22Rv1 (cell line): ENCODE data around the gene RHBDF1.

ENCODE experiments used
- H3K27ac ChIP-seq: fragments of 450-650 bp; 2 replicates; pipeline ENCODE4 v1.5.1; 2017
- ZFX ChIP-seq: fragments of 450-650 bp; IDR thresholded peaks from 2 replicates; pipeline ENCODE4 v1.6.1; 2017; ENCODE audit warnings: antibody characterized with exemption, borderline replicate concordance
- TF ChIP-seq, protein P1 (sequence below): fragments of 450-650 bp; IDR thresholded peaks from 2 replicates; pipeline ENCODE4 v1.5.1; 2017; ENCODE audit warnings: mild to moderate bottlenecking

RHBDF1 gene

DNA sequence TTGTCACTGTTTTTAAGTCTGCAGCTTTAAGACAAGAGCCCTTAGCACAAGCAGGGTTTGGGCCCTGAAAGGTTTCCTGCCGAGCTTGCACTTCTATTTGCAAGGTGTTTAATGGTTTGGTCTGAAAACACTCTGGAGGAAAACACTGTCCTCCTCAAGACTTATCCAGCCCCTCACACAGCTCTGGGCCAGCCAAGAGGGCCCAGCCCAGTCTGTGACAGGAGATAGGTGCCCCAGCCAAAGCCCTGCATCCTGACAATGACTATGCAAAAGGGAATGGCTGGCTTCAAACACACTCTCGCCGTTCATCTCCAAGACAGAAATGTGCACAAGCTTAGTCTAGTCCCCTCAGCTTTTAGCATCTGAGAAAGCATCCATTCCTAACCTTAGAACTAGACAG, 32.5 kb upstream of the RHBDF1 start:
- no peak overlapping the region for H3K27ac ChIP-seq
- no peak for TF ChIP-seq ZFX
- TF ChIP-seq, protein P1, sequence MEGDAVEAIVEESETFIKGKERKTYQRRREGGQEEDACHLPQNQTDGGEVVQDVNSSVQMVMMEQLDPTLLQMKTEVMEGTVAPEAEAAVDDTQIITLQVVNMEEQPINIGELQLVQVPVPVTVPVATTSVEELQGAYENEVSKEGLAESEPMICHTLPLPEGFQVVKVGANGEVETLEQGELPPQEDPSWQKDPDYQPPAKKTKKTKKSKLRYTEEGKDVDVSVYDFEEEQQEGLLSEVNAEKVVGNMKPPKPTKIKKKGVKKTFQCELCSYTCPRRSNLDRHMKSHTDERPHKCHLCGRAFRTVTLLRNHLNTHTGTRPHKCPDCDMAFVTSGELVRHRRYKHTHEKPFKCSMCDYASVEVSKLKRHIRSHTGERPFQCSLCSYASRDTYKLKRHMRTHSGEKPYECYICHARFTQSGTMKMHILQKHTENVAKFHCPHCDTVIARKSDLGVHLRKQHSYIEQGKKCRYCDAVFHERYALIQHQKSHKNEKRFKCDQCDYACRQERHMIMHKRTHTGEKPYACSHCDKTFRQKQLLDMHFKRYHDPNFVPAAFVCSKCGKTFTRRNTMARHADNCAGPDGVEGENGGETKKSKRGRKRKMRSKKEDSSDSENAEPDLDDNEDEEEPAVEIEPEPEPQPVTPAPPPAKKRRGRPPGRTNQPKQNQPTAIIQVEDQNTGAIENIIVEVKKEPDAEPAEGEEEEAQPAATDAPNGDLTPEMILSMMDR: no peak

DNA sequence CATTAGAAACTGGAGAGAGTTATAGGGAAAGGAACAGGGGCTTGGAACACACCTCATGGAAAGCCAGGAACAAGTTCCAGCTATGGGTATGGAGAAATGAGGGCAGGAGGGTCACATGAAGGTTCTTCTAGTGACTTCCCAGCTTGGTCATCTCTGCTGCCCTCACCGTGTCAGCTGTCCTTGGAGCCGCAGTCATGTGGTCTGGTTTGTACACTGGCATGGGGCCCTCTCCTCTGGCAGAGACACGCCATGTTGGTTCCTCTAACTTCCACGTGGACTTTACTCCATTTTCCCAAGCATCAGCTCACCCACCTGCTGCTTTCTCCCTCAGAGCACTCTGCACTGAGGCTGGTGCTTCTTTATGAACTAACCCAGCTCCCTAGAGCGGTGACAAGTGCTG, 31.9 kb upstream of the RHBDF1 start:
- TF ChIP-seq, protein P1: no peak
- no peak for TF ChIP-seq ZFX
- H3K27ac ChIP-seq: no peak overlapping the region

DNA sequence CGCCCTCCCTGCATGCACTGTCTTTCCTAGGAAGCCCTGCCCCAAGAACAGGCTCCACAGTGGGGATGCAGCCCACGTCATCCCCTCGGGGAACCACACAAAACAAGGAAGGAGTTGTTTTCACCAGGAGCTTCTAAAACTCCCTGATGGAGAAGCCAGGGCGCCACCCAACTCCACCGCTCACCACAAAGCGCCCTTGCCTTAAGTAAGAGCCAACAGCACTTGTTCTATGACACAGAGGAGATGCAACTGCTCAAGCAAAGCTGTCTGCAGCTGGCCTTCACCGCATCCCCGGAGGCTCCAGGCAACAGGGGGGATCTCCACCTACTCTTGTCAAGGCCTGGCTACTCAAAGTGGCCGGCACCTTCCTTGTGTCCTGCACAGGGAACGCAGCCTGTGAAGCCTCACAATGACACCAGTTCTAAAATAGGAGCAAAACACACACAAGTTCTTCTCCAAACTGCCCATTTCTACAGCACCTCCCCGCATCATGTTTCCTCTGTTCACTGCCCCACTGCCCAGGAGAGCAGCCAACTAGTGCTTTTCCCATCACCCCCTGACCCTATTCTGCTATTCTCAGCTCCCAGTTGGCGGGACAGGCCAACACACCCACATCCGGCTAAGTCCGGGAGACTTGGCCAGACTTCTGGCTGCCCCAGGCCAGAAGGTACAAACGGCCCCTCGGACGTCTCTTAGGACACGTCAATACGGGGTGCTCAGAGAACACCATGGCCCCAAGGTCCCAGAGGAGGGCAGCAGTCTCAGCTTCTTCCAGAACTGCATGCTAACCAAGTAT, 29.8 kb upstream of the RHBDF1 start:
- H3K27ac ChIP-seq: no peak overlapping the region
- no peak for TF ChIP-seq ZFX
- TF ChIP-seq, protein P1: no peak

DNA sequence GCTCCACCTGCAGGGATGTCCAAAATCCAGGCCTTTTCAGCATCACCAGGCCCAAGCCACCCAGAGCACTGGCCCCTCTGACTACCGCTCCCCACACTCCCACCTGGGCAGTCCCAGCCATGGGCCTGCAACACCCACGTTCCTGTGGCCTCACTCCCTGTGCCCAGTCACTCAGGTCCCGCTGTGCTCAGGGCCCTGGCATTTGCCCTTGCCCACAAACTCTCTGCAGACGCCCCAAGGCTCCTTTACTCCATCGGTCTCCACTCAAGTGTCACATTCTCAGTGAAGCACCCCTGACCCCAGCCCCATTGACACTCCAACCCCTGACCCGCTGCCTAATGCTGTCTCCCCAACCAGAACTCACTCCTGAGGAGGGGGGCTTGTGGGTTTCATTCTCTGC, 29.2 kb upstream of the RHBDF1 start:
- TF ChIP-seq, protein P1: no peak
- no peak for TF ChIP-seq ZFX
- H3K27ac ChIP-seq: no peak overlapping the region

DNA sequence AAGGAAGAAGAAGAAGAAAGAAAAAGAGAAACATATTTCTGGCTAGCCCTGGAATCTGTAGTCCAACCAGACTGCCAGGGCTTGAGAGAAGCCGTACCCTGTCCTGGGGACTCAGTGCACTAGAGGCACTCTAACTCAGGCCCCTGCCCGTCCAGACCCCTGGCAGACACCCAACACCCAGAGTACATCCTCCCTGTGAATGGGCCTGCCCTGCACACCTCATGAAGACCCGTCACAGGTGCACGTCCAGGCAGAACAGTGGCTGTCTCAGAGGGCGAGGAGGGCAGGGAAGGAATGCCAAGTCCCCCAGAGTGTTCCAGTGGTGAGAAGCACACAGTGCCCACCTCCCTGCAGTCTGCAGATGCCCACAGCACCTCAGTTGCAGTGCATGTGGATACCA, 28.6 kb upstream of the RHBDF1 start:
- no peak overlapping the region for H3K27ac ChIP-seq
- TF ChIP-seq, protein P1: no peak

DNA sequence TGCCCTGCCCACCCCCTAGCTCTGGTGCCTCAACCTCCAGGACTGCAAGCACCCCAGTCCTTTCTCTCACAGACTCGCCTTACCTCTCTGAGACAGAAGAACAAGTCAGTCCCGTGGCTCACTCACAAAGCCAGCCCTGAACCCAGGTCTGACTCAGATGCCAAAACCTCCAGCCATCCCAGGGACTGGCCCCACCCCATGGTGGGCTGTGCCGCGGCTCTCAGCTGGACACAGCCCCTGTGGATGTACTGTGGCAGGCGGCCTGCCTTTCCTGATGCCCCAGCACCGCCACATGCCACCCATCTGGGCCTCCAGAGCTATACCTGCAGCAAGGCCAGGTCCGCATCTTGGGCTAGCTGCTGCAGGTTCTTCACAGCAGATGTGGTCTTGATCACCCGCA, 25.4 kb upstream of the RHBDF1 start:
- no peak overlapping the region for H3K27ac ChIP-seq
- no peak for TF ChIP-seq ZFX
- TF ChIP-seq, protein P1: no peak

DNA sequence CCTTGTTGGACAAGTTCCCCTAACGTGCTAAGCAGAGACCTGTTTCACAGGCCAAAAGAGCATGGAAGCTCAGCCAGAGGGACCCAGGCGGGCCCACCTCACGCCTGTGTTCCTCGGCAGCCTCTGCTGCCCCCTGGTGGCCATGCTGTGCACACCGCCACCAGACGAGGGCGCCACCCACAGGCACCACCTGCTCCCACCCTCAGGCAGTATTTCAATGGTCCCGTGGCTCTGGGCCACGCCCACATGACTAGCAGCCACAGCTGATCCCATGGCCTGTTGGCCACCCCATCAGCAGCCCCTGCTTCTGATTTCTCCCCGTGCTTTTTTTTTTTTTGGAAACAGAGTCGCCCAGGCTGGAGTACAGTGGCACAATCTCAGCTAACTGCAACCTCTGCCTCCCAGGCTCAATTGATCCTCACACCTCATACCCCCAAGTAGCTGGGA, 24.5 kb upstream of the RHBDF1 start:
- no peak overlapping the region for H3K27ac ChIP-seq
- no peak for TF ChIP-seq ZFX
- TF ChIP-seq, protein P1: peak; percentile 99
